Mammary epithelial cell (primary cell): Measurements from ENCODE around the gene NOVA2.

Experiments
- CTCF ChIP-seq, 2 donors: IDR thresholded peaks in 1 of 2; conservative IDR thresholded peaks in 1 of 2; 2 replicates each; pipeline ENCODE4 v1.5.1; 2011 to 2012; ENCODE audit warnings: inconsistent platforms in 2 of 2, low read length in 2 of 2, mild to moderate bottlenecking in 2 of 2, control low read depth in 1 of 2, low read depth in 1 of 2; ENCODE audit not compliant: insufficient read depth in 1 of 2; ENCODE audit errors: extremely low read depth in 1 of 2
- EZH2 ChIP-seq: IDR thresholded peaks from 2 replicates; pipeline ENCODE4 v1.6.1; 2012; ENCODE audit warnings: low read length, inconsistent platforms, borderline replicate concordance

- TF ChIP-seq CTCF (conservative IDR thresholded peaks at IDR 0.05 in 1 of 2, IDR thresholded peaks at IDR 0.05 in 1 of 2; ENCODE audit: extremely low read depth in 1 of 2, insufficient read depth in 1 of 2, low read depth in 1 of 2, low read length in 2 of 2) (no peak), EZH2 (no peak)
Observed at GRCh38 chr19:45919678-45920077, 54.0 kb downstream of the NOVA2 start.
